Neuron (in vitro differentiated cells): ENCODE results near the gene ABHD4.
"Not testable (repeated sequence)": the region's sequence is repeated elsewhere in the genome, so short reads cannot be mapped to it uniquely, and the experiment has no call there.

Experiments used
- H2AFZ ChIP-seq: one replicate; pipeline ENCODE4 v1.6.1; 2013; ENCODE audit warnings: low read depth, mild to moderate bottlenecking, inconsistent platforms, low read length, moderate library complexity
- H3K27me3 ChIP-seq: one replicate; pipeline ENCODE4 v1.6.1; 2013; ENCODE audit warnings: low read length; ENCODE audit not compliant: insufficient read depth
- H3K36me3 ChIP-seq: one replicate; pipeline ENCODE4 v1.6.1; 2013; ENCODE audit warnings: low read length; ENCODE audit not compliant: insufficient read depth
- H3K4me1 ChIP-seq: one replicate; pipeline ENCODE4 v1.6.1; 2013; ENCODE audit warnings: low read length; ENCODE audit not compliant: insufficient read depth
- H3K4me3 ChIP-seq: 2 replicates; pipeline ENCODE4 v1.5.1; 2013; ENCODE audit warnings: mild to moderate bottlenecking, low read length, moderate library complexity
- H3K9me3 ChIP-seq: one replicate; pipeline ENCODE4 v1.6.1; 2013; ENCODE audit warnings: low read length

Gene ABHD4

GRCh38 chr14:22556990-22557623 is 41.0 kb upstream of the ABHD4 start:
- Histone ChIP-seq H2AFZ (peak overlapping the region; percentile 59), H3K36me3 (no peaks in the 10 kb centered on the region), H3K9me3 (no peaks in the 10 kb centered on the region), H3K4me1 (peaks cover 11% of the 10 kb centered on the region), H3K4me3 (peak overlapping the region; percentile 23), H3K27me3 (no peaks in the 10 kb centered on the region)

- peaks cover 13% of the 10 kb centered on the region for H3K4me1 ChIP-seq
- no peak overlapping the region for H3K4me3 ChIP-seq
- H3K36me3 ChIP-seq, result no peaks in the 10 kb centered on the region
- H3K27me3 ChIP-seq, result no peaks in the 10 kb centered on the region
- no peaks in the 10 kb centered on the region for H3K9me3 ChIP-seq
- H2AFZ ChIP-seq, result peak overlapping the region; percentile 59
These were observed 40.3 kb upstream of the ABHD4 start for GRCh38 chr14:22557846-22558220.

GRCh38 chr14:22558221-22558913 is 39.7 kb upstream of the ABHD4 start:
- Histone ChIP-seq H3K4me3 (no peak overlapping the region), H3K27me3 (no peaks in the 10 kb centered on the region), H3K36me3 (no peaks in the 10 kb centered on the region), H2AFZ (no peak overlapping the region), H3K4me1 (peaks cover 13% of the 10 kb centered on the region), H3K9me3 (no peaks in the 10 kb centered on the region)

GRCh38 chr14:22559041-22559440 is 39.1 kb upstream of the ABHD4 start:
- Histone ChIP-seq H3K4me1 (peaks cover 13% of the 10 kb centered on the region), H2AFZ (no peak overlapping the region), H3K27me3 (no peaks in the 10 kb centered on the region), H3K4me3 (no peak overlapping the region), H3K9me3 (no peaks in the 10 kb centered on the region), H3K36me3 (peaks cover 6% of the 10 kb centered on the region)

GRCh38 chr14:22560662-22561365 is 37.3 kb upstream of the ABHD4 start:
- Histone ChIP-seq H3K36me3 (peaks cover 24% of the 10 kb centered on the region), H3K9me3 (no peaks in the 10 kb centered on the region), H3K4me3 (no peak overlapping the region), H2AFZ (no peak overlapping the region), H3K27me3 (no peaks in the 10 kb centered on the region), H3K4me1 (peaks cover 13% of the 10 kb centered on the region)

- Histone ChIP-seq H3K4me3 (no peak overlapping the region), H3K27me3 (no peaks in the 10 kb centered on the region), H3K4me1 (peaks cover 13% of the 10 kb centered on the region), H3K36me3 (peaks cover 27% of the 10 kb centered on the region), H3K9me3 (no peaks in the 10 kb centered on the region), H2AFZ (no peak overlapping the region)
These were observed 36.8 kb upstream of the ABHD4 start for GRCh38 chr14:22561366-22561660.

- H3K4me3 ChIP-seq, result no peak overlapping the region
- H3K36me3 ChIP-seq, result peaks cover 27% of the 10 kb centered on the region
- peaks cover 13% of the 10 kb centered on the region for H3K4me1 ChIP-seq
- H3K9me3 ChIP-seq, result no peaks in the 10 kb centered on the region
- no peak overlapping the region for H2AFZ ChIP-seq
- H3K27me3 ChIP-seq, result no peaks in the 10 kb centered on the region
These were observed 36.2 kb upstream of the ABHD4 start for GRCh38 chr14:22561661-22562579.

GRCh38 chr14:22563987-22564386 is 34.1 kb upstream of the ABHD4 start:
- Histone ChIP-seq H3K4me1 (peaks cover 8% of the 10 kb centered on the region), H2AFZ (no peak overlapping the region), H3K4me3 (no peak overlapping the region), H3K27me3 (no peaks in the 10 kb centered on the region), H3K36me3 (peaks cover 34% of the 10 kb centered on the region), H3K9me3 (no peaks in the 10 kb centered on the region)

GRCh38 chr14:22564463-22564862 is 33.6 kb upstream of the ABHD4 start:
- Histone ChIP-seq H3K36me3 (peaks cover 38% of the 10 kb centered on the region), H3K4me1 (peaks cover 8% of the 10 kb centered on the region), H2AFZ (no peak overlapping the region), H3K27me3 (no peaks in the 10 kb centered on the region), H3K9me3 (no peaks in the 10 kb centered on the region), H3K4me3 (no peak overlapping the region)

GRCh38 chr14:22565391-22565945 is 32.6 kb upstream of the ABHD4 start:
- H3K36me3 ChIP-seq, result peaks cover 39% of the 10 kb centered on the region
- H2AFZ ChIP-seq, result no peak overlapping the region
- H3K4me1 ChIP-seq, result peaks cover 9% of the 10 kb centered on the region
- no peak overlapping the region for H3K4me3 ChIP-seq
- H3K9me3 ChIP-seq, result no peaks in the 10 kb centered on the region
- H3K27me3 ChIP-seq, result no peaks in the 10 kb centered on the region

GRCh38 chr14:22566266-22566665 is 31.8 kb upstream of the ABHD4 start:
- not testable (repeated sequence) for H3K27me3 ChIP-seq, H3K9me3 ChIP-seq, H3K4me3 ChIP-seq, H2AFZ ChIP-seq
- Histone ChIP-seq H3K4me1 (peaks cover 12% of the 10 kb centered on the region), H3K36me3 (peaks cover 39% of the 10 kb centered on the region)

GRCh38 chr14:22566845-22567244 is 31.3 kb upstream of the ABHD4 start:
- no peak overlapping the region for H2AFZ ChIP-seq
- peaks cover 42% of the 10 kb centered on the region for H3K36me3 ChIP-seq
- H3K27me3 ChIP-seq, result no peaks in the 10 kb centered on the region
- no peak overlapping the region for H3K4me3 ChIP-seq
- H3K9me3 ChIP-seq, result no peaks in the 10 kb centered on the region
- peaks cover 8% of the 10 kb centered on the region for H3K4me1 ChIP-seq
